Fibroblast of lung (primary cell): ENCODE measurements around the gene TRPT1. TPM values are rescaled to one million over a fixed set of nuclear protein-coding genes. Genes with fewer than 3 reads are reported as not detected.

Experiments
- DNase-seq, 2 donors: peaks; one replicate each; pipeline versions ENCODE4 v3.0.0 to v3.0.0-alpha.2; 2010; ENCODE audit warnings: low read depth in 2 of 2
- H2AFZ ChIP-seq: 2 replicates; pipeline ENCODE4 v1.5.1; 2012; ENCODE audit warnings: low read length, control low read depth, inconsistent platforms
- H3K27ac ChIP-seq: 2 replicates; pipeline ENCODE4 v1.5.1; 2011; ENCODE audit warnings: low read length, control low read depth; ENCODE audit not compliant: insufficient read depth
- H3K27me3 ChIP-seq: 2 replicates; pipeline ENCODE4 v1.5.1; 2011; ENCODE audit warnings: mild to moderate bottlenecking, low read length; ENCODE audit not compliant: control insufficient read depth, insufficient read depth
- H3K36me3 ChIP-seq: 2 replicates; pipeline ENCODE4 v1.5.1; 2011; ENCODE audit warnings: low read length; ENCODE audit not compliant: control insufficient read depth, insufficient read depth
- H3K4me1 ChIP-seq: 2 replicates; pipeline ENCODE4 v1.5.1; 2011; ENCODE audit warnings: low read length; ENCODE audit not compliant: control insufficient read depth, insufficient read depth; ENCODE audit errors: extremely low read depth
- H3K4me2 ChIP-seq: 2 replicates; pipeline ENCODE4 v1.5.1; 2011; ENCODE audit warnings: low read length, control low read depth; ENCODE audit not compliant: insufficient read depth; ENCODE audit errors: extremely low read depth
- H3K4me3 ChIP-seq, 4 experiments: fragments of 200-600 bp in 1 of 4; sonication (generic) in 1 of 4; replicated peaks in 1 of 4; 2 replicates each; pipeline ENCODE4 v1.5.1; 2011 to 2016; ENCODE audit warnings: low read length in 4 of 4, low read depth in 3 of 4, mild to moderate bottlenecking in 3 of 4, control low read depth in 2 of 4, inconsistent platforms in 1 of 4, mixed read lengths in 1 of 4; ENCODE audit not compliant: insufficient read depth in 1 of 4; ENCODE audit errors: control extremely low read depth in 1 of 4
- H3K79me2 ChIP-seq: 2 replicates; pipeline ENCODE4 v1.5.1; 2012; ENCODE audit warnings: mild to moderate bottlenecking, low read length, inconsistent platforms; ENCODE audit not compliant: control insufficient read depth, insufficient read depth
- H3K9ac ChIP-seq: 2 replicates; pipeline ENCODE4 v1.5.1; 2011; ENCODE audit warnings: mild to moderate bottlenecking, low read length, control low read depth; ENCODE audit not compliant: insufficient read depth
- H3K9me3 ChIP-seq: 2 replicates; pipeline ENCODE4 v1.5.1; 2012; ENCODE audit warnings: low read depth, low read length; ENCODE audit not compliant: control insufficient read depth, insufficient read depth
- H4K20me1 ChIP-seq: 2 replicates; pipeline ENCODE4 v1.5.1; 2011; ENCODE audit warnings: low read length; ENCODE audit not compliant: control insufficient read depth, insufficient read depth; ENCODE audit errors: extremely low read depth
- EZH2 ChIP-seq: IDR thresholded peaks from 2 replicates; pipeline ENCODE4 v1.5.1; 2012; ENCODE audit warnings: low read length, control low read depth, mild to moderate bottlenecking; ENCODE audit errors: missing control alignments
- polyA plus RNA-seq, 2 donors: library from polyadenylated mRNA; depleted of rRNA in 1 of 2; stranded (reverse) in 1 of 2; unstranded in 1 of 2; fragments of >200 nt; gene quantifications; 2 replicates each; pipeline ENCODE4 v1.2.1, GENCODE V29; 2011 to 2012; ENCODE audit warnings: missing spikeins in 1 of 2
- total RNA-seq: library from RNA; depleted of rRNA; stranded (reverse); fragments of >200 nt; gene quantifications from 2 replicates; pipeline ENCODE4 v1.2.1, GENCODE V29; 2014
- TF ChIP-seq, protein P1 (sequence below), 2 donors: IDR thresholded peaks in 1 of 2; conservative IDR thresholded peaks in 1 of 2; 1 replicate in 1 of 2; 2 replicates in 1 of 2; pipeline ENCODE4 v1.5.1; 2011 to 2012; ENCODE audit warnings: low read length in 2 of 2, control low read depth in 1 of 2, inconsistent platforms in 1 of 2, low read depth in 1 of 2, mild to moderate bottlenecking in 1 of 2

The TRPT1 gene
- total and polyA plus RNA-seq, 2 donors (not counting 1 experiment from before 2014, with no cell fraction given) = 20.5 to 41.5 TPM

DNA sequence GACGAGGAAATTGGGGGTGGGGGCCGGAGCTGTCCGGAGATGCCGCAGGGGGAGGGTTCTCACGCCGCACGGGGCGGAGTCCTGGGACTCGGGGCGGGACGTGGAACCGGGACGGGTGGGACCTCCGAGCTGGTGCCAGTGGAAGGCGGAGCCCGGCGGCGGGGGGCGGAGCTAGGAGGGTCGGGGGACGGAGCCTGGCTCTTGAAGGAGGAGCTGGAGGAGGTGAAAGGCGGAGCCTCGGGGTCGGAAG lies 15.2 kb upstream of the TRPT1 start:
- Histone ChIP-seq H3K27ac (peak overlapping the region; percentile 96), H3K9me3 (no peaks in the 10 kb centered on the region), H3K4me1 (peaks cover 20% of the 10 kb centered on the region), H3K9ac (peak overlapping the region; percentile 94), H3K27me3 (no peaks in the 10 kb centered on the region), H3K79me2 (peaks cover 37% of the 10 kb centered on the region), H3K36me3 (peaks cover 15% of the 10 kb centered on the region), H2AFZ (no peak overlapping the region), H3K4me2 (peak overlapping the region; percentile 15), H3K4me3 (peak overlapping the region; percentile 45 to 81 (median 55)), H4K20me1 (no peaks in the 10 kb centered on the region)
- no peak for TF ChIP-seq EZH2
- TF ChIP-seq, protein P1, sequence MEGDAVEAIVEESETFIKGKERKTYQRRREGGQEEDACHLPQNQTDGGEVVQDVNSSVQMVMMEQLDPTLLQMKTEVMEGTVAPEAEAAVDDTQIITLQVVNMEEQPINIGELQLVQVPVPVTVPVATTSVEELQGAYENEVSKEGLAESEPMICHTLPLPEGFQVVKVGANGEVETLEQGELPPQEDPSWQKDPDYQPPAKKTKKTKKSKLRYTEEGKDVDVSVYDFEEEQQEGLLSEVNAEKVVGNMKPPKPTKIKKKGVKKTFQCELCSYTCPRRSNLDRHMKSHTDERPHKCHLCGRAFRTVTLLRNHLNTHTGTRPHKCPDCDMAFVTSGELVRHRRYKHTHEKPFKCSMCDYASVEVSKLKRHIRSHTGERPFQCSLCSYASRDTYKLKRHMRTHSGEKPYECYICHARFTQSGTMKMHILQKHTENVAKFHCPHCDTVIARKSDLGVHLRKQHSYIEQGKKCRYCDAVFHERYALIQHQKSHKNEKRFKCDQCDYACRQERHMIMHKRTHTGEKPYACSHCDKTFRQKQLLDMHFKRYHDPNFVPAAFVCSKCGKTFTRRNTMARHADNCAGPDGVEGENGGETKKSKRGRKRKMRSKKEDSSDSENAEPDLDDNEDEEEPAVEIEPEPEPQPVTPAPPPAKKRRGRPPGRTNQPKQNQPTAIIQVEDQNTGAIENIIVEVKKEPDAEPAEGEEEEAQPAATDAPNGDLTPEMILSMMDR (conservative IDR thresholded peaks at IDR 0.05 in 1 of 2, IDR thresholded peaks at IDR 0.05 in 1 of 2; ENCODE audit: low read depth in 1 of 2, low read length in 2 of 2) = no peak
- DNase-seq = peak; percentile 97 to 99

DNA sequence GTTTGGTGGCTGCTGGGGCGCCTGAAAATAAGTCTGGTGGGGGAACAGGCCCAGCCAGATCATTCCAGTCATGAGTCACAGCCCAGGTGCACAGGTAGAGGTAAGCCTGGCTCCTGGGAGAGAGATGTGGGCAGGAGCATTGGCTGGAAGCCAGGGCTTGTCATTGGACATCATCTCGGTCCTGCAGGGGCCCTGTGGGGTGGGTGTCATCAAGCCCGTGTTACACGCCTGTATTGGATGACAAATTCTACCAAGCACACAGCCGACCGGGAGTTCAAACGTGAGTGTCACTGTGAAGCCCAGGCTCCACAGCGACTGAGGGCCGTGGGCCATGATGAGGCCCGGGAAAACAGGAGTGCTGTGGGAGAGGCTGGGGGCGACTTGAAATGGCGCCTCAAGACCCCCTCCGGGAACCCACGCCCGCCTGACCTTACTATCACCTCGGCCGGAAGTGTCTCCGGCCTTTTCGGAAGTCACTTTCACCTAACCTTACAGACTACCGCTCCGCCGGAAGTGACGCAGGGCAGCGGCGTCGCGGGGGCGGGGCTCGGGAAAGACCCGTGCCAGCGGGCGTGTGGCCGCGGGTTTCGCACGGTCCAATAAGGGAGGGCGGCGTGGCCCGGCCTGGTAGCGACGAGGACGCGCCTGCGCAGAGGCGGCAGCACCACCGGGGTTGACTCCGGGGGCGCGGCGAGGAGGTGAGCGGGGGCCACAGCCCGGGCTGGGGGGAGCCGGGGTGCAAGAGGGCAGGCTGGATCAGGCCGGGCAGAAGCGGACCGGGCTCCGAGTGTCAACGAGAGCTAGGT lies 14.7 kb upstream of the TRPT1 start, which contains the start of gene FKBP2:
FKBP2 (plus strand) TSS at position 661 of the 806 bp plus-strand sequence. CDS start 1,293 bp downstream, outside the sequence.
- peak within 1 kb of the TSS; percentile 89 for H3K4me2 ChIP-seq
- peak; percentile 94 to 97 for DNase-seq
- peak within 1 kb of the TSS; percentile 11 for H2AFZ ChIP-seq
- peak within 1 kb of the TSS; percentile 72 to 92 (median 84) for H3K4me3 ChIP-seq
- peaks cover 20% of the 10 kb centered on the region for H3K4me1 ChIP-seq
- TF ChIP-seq EZH2 = no peak
- TF ChIP-seq, protein P1 (conservative IDR thresholded peaks at IDR 0.05 in 1 of 2, IDR thresholded peaks at IDR 0.05 in 1 of 2; ENCODE audit: low read depth in 1 of 2, low read length in 2 of 2) = no peak
- no peaks in the 10 kb centered on the region for H3K9me3 ChIP-seq
- H3K36me3 ChIP-seq = peaks cover 17% of the 10 kb centered on the region
- peaks cover 33% of the 10 kb centered on the region for H3K79me2 ChIP-seq
- peak within 1 kb of the TSS; percentile 94 for H3K9ac ChIP-seq
- peak within 1 kb of the TSS; percentile 96 for H3K27ac ChIP-seq
- H4K20me1 ChIP-seq = no peaks in the 10 kb centered on the region
- no peaks in the 10 kb centered on the region for H3K27me3 ChIP-seq

DNA sequence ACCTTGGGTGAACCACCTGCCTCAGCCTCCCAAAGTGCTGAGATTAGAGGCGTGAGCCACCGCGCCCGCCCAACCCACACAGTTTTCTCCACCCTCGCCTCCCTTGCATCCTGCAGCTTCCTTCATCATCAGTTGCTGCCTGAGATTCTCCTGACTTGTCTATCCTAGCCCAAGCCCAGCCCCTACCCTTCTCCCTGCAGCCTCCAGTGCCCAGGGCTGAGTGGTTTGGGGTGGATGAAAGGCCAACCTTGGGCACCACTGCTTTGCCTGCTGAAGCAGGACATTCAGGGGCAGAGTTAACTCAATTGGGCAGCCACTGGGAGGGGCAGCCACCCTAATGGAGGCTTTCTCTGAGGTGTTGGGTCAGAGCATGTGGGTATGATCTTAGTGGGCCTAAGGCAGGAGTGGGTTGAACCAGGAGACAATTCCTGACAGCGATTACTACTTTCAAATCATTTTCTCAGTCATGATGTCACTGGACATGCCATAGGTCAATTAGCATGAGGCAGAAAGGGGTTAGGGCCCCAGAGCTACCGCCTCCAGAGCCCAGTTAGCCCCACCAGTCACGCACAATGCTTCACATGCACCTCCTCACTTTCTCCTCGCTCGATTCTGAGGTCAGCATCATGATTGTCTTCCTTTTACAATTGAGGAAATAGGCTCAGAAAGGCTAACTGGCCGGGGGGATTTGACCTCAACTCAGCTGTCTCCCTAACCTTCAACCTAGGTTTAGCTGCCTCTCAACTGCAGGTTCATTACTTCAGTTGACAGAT lies 13.9 kb upstream of the TRPT1 start:
- H2AFZ ChIP-seq = no peak overlapping the region
- H3K27ac ChIP-seq = peak overlapping the region; percentile 96
- H3K4me1 ChIP-seq = peaks cover 18% of the 10 kb centered on the region
- TF ChIP-seq, protein P1 (conservative IDR thresholded peaks at IDR 0.05 in 1 of 2, IDR thresholded peaks at IDR 0.05 in 1 of 2; ENCODE audit: low read depth in 1 of 2, low read length in 2 of 2) = no peak
- no peak for TF ChIP-seq EZH2
- no peaks in the 10 kb centered on the region for H3K27me3 ChIP-seq
- H3K9ac ChIP-seq = no peak overlapping the region
- H4K20me1 ChIP-seq = no peaks in the 10 kb centered on the region
- peaks cover 17% of the 10 kb centered on the region for H3K36me3 ChIP-seq
- peaks cover 31% of the 10 kb centered on the region for H3K79me2 ChIP-seq
- no peak for DNase-seq
- peak overlapping the region; percentile 89 for H3K4me2 ChIP-seq
- H3K9me3 ChIP-seq = no peaks in the 10 kb centered on the region
- H3K4me3 ChIP-seq = peak overlapping the region in 3 of 4 experiments; percentile 61 to 81 (median 72)
